ENCODE measurements around the gene MAPKAP1.

GRCh38 chr9:125470189-125470588, 236.8 kb downstream of the MAPKAP1 start:
- TF ChIP-seq, protein P1, sequence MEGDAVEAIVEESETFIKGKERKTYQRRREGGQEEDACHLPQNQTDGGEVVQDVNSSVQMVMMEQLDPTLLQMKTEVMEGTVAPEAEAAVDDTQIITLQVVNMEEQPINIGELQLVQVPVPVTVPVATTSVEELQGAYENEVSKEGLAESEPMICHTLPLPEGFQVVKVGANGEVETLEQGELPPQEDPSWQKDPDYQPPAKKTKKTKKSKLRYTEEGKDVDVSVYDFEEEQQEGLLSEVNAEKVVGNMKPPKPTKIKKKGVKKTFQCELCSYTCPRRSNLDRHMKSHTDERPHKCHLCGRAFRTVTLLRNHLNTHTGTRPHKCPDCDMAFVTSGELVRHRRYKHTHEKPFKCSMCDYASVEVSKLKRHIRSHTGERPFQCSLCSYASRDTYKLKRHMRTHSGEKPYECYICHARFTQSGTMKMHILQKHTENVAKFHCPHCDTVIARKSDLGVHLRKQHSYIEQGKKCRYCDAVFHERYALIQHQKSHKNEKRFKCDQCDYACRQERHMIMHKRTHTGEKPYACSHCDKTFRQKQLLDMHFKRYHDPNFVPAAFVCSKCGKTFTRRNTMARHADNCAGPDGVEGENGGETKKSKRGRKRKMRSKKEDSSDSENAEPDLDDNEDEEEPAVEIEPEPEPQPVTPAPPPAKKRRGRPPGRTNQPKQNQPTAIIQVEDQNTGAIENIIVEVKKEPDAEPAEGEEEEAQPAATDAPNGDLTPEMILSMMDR (IDR thresholded peaks at IDR 0.05; ENCODE audit: insufficient read depth, low read length) = no peak
- TF ChIP-seq REST (IDR thresholded peaks at IDR 0.05; ENCODE audit: insufficient replicate concordance, low read depth) = no peak
- no peak for TF ChIP-seq POLR2AphosphoS5 (IDR thresholded peaks at IDR 0.05; ENCODE audit: low read depth)
- no peak for TF ChIP-seq SPI1 (IDR thresholded peaks at IDR 0.05; ENCODE audit: borderline replicate concordance, low read depth)

All from HL-60 (cell line).